ENCODE measurements around the gene CDH5.

Gene CDH5

GRCh38 chr16:66380421-66380820, 13.9 kb downstream of the CDH5 start:
- H3K4me3 ChIP-seq (ENCODE audit: low read depth, low read length) = no peak overlapping the region
- no peak for DNase-seq (ENCODE audit: low read depth)
- TF ChIP-seq MAX (IDR thresholded peaks at IDR 0.05; ENCODE audit: low read depth, low read length) = no peak
- no peak for TF ChIP-seq POLR2A (IDR thresholded peaks at IDR 0.05; ENCODE audit: extremely low read depth, insufficient read length)
- TF ChIP-seq CTCF (IDR thresholded peaks at IDR 0.05; ENCODE audit: low read depth, low read length) = no peak
- no peak for TF ChIP-seq MYC (IDR thresholded peaks at IDR 0.05; ENCODE audit: low read depth, low read length)

- TF ChIP-seq CTCF (IDR thresholded peaks at IDR 0.05; ENCODE audit: low read depth, low read length) = no peak
- TF ChIP-seq POLR2A (IDR thresholded peaks at IDR 0.05; ENCODE audit: extremely low read depth, insufficient read length) = no peak
- no peak for TF ChIP-seq MYC (IDR thresholded peaks at IDR 0.05; ENCODE audit: low read depth, low read length)
- no peak for TF ChIP-seq MAX (IDR thresholded peaks at IDR 0.05; ENCODE audit: low read depth, low read length)
- no peak overlapping the region for H3K4me3 ChIP-seq (ENCODE audit: low read depth, low read length)
- no peak for DNase-seq (ENCODE audit: low read depth)
These were observed 15.2 kb downstream of the CDH5 start for GRCh38 chr16:66381585-66382170.

- no peak overlapping the region for H3K4me3 ChIP-seq (ENCODE audit: low read depth, low read length)
- DNase-seq (ENCODE audit: low read depth) = no peak
- TF ChIP-seq CTCF (IDR thresholded peaks at IDR 0.05; ENCODE audit: low read depth, low read length) (no peak), MAX (IDR thresholded peaks at IDR 0.05; ENCODE audit: low read depth, low read length) (no peak), MYC (IDR thresholded peaks at IDR 0.05; ENCODE audit: low read depth, low read length) (no peak), POLR2A (IDR thresholded peaks at IDR 0.05; ENCODE audit: extremely low read depth, insufficient read length) (no peak)
These were observed 15.9 kb downstream of the CDH5 start for GRCh38 chr16:66382171-66382965.

GRCh38 chr16:66382966-66383299, 16.4 kb downstream of the CDH5 start:
- TF ChIP-seq POLR2A (IDR thresholded peaks at IDR 0.05; ENCODE audit: extremely low read depth, insufficient read length) (no peak), MAX (IDR thresholded peaks at IDR 0.05; ENCODE audit: low read depth, low read length) (no peak), MYC (IDR thresholded peaks at IDR 0.05; ENCODE audit: low read depth, low read length) (no peak), CTCF (IDR thresholded peaks at IDR 0.05; ENCODE audit: low read depth, low read length) (no peak)
- H3K4me3 ChIP-seq (ENCODE audit: low read depth, low read length) = no peak overlapping the region
- DNase-seq (ENCODE audit: low read depth) = no peak

- TF ChIP-seq MYC (IDR thresholded peaks at IDR 0.05; ENCODE audit: low read depth, low read length) (no peak), POLR2A (IDR thresholded peaks at IDR 0.05; ENCODE audit: extremely low read depth, insufficient read length) (no peak), CTCF (IDR thresholded peaks at IDR 0.05; ENCODE audit: low read depth, low read length) (no peak), MAX (IDR thresholded peaks at IDR 0.05; ENCODE audit: low read depth, low read length) (no peak)
- no peak for DNase-seq (ENCODE audit: low read depth)
- H3K4me3 ChIP-seq (ENCODE audit: low read depth, low read length) = no peak overlapping the region
These were observed 17.1 kb downstream of the CDH5 start for GRCh38 chr16:66383551-66383950.
